DMS79 treated with DMSO at 0.1 percent for 48 hours (cell line): Measurements from ENCODE around the gene FMN1.

ENCODE experiments used
- DNase-seq: peaks from one replicate; lab custom pipeline; 2025; lab: John Stamatoyannopoulos, UW

Gene FMN1

GRCh38 chr15:33119865-33120264 lies 74.6 kb downstream of the FMN1 start:
- no peak for DNase-seq

GRCh38 chr15:33119273-33119672 lies 75.2 kb downstream of the FMN1 start:
- no peak for DNase-seq

GRCh38 chr15:33116198-33116597 lies 78.3 kb downstream of the FMN1 start:
- DNase-seq = no peak

GRCh38 chr15:33115191-33115861 lies 79.2 kb downstream of the FMN1 start:
- peak; percentile 11 for DNase-seq

- DNase-seq = no peak
Observed at GRCh38 chr15:33114374-33114717, 80.2 kb downstream of the FMN1 start.

- DNase-seq = no peak
Observed at GRCh38 chr15:33113666-33114373, 80.7 kb downstream of the FMN1 start.

GRCh38 chr15:33112541-33113105 lies 81.9 kb downstream of the FMN1 start:
- no peak for DNase-seq

GRCh38 chr15:33111041-33111451 lies 83.5 kb downstream of the FMN1 start:
- DNase-seq = peak; percentile 10

GRCh38 chr15:33109345-33109744 lies 85.2 kb downstream of the FMN1 start:
- DNase-seq = no peak

GRCh38 chr15:33108518-33108917 lies 86.0 kb downstream of the FMN1 start:
- no peak for DNase-seq

- no peak for DNase-seq
Observed at GRCh38 chr15:33107950-33108349, 86.6 kb downstream of the FMN1 start.

- no peak for DNase-seq
Observed at GRCh38 chr15:33104212-33104611, 90.3 kb downstream of the FMN1 start.

- no peak for DNase-seq
Observed at GRCh38 chr15:33101036-33101435, 93.5 kb downstream of the FMN1 start.

GRCh38 chr15:33100314-33100713 lies 94.2 kb downstream of the FMN1 start:
- DNase-seq = no peak

GRCh38 chr15:33099739-33100138 lies 94.8 kb downstream of the FMN1 start:
- no peak for DNase-seq

- DNase-seq = no peak
Observed at GRCh38 chr15:33099213-33099612, 95.3 kb downstream of the FMN1 start.

GRCh38 chr15:33098094-33099058 lies 96.1 kb downstream of the FMN1 start:
- no peak for DNase-seq

- DNase-seq = no peak
Observed at GRCh38 chr15:33096134-33096533, 98.4 kb downstream of the FMN1 start.

- no peak for DNase-seq
Observed at GRCh38 chr15:33095641-33096040, 98.9 kb downstream of the FMN1 start.

- DNase-seq = no peak
Observed at GRCh38 chr15:33094336-33094735, 100.2 kb downstream of the FMN1 start.

- DNase-seq = no peak
Observed at GRCh38 chr15:33093222-33093621, 101.3 kb downstream of the FMN1 start.

GRCh38 chr15:33091983-33092693 lies 102.4 kb downstream of the FMN1 start:
- no peak for DNase-seq
